Measurements from ENCODE around the gene AHCYL2.
"Not testable (repeated sequence)": the region's sequence is repeated elsewhere in the genome, so short reads cannot be mapped to it uniquely, and the experiment has no call there.

- TF ChIP-seq CTCF (IDR thresholded peaks at IDR 0.05; ENCODE audit: low read depth, low read length, poor library complexity, severe bottlenecking); EZH2phosphoT487 (IDR thresholded peaks at IDR 0.05; ENCODE audit: borderline replicate concordance, low read length): not testable (repeated sequence)
Measured at GRCh38 chr7:129216101-129216715, 8.6 kb upstream of the AHCYL2 start.
